GM04504 (cell line): ENCODE measurements around the gene SAPCD2.

Source experiments
- DNase-seq: peaks from one replicate; pipeline ENCODE4 v3.0.0-alpha.2; 2012; ENCODE audit warnings: low read depth

Gene SAPCD2

DNA sequence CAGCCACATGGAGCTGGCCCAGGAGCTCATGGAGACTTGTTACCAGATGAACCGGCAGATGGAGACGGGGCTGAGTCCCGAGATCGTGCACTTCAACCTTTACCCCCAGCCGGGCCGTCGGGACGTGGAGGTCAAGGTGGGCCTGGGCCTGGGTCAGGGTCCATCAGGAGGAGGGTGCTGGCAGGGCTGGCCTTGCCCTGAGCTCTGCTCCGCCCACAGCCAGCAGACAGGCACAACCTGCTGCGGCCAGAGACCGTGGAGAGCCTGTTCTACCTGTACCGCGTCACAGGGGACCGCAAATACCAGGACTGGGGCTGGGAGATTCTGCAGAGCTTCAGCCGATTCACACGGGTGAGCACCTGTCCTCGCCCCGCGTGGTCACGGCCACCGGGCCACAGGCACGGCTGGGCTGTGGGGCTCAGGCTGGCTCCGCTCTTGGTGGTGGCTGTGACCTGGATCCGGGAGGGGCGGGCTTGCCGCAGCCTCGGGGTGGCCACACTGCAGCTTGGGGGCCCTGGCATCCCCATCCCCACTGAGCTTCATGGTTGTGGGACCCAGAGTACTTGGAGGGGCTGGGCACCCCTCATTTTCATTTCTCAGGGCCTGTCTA is 37.1 kb upstream of the SAPCD2 start:
- no peak for DNase-seq

GRCh38 chr9:137106662-137107250 is 36.4 kb upstream of the SAPCD2 start:
- no peak for DNase-seq

DNA sequence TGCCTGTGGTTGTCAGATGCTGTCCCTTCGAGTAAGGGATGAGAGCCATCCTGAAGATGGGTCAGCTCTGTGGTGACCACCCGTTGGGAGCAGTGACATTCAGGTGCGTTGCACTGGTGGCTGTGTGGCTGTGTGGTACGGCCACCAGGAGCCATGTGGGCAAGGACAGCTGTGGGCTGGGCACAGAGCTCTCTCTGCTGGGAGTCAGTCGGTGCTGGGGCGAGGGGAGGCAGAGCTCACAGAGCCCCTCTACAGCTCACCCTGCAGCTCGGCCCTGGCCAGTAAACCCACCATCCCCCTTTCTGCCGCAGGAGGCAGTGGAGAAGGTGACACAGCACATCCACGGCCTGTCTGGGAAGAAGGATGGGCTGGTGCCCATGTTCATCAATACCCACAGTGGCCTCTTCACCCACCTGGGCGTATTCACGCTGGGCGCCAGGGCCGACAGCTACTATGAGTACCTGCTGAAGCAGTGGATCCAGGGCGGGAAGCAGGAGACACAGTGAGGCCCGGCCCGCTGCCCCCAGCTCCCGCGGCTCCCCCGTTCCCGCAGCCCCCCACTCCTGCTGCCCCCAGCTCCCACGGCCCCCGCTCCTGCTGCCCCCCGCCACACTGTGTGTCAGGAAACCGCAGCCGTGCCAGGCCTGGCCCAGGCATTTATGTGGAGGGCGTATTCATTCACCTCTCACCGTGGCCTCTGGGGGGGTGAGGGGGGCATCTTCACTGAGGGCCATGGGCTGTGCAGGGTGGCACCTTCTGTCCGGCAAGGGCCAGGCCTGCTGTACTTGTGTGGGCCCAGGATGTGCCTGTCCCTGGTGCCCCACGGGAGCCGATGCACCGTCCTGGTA is 35.7 kb upstream of the SAPCD2 start:
- DNase-seq: no peak

DNA sequence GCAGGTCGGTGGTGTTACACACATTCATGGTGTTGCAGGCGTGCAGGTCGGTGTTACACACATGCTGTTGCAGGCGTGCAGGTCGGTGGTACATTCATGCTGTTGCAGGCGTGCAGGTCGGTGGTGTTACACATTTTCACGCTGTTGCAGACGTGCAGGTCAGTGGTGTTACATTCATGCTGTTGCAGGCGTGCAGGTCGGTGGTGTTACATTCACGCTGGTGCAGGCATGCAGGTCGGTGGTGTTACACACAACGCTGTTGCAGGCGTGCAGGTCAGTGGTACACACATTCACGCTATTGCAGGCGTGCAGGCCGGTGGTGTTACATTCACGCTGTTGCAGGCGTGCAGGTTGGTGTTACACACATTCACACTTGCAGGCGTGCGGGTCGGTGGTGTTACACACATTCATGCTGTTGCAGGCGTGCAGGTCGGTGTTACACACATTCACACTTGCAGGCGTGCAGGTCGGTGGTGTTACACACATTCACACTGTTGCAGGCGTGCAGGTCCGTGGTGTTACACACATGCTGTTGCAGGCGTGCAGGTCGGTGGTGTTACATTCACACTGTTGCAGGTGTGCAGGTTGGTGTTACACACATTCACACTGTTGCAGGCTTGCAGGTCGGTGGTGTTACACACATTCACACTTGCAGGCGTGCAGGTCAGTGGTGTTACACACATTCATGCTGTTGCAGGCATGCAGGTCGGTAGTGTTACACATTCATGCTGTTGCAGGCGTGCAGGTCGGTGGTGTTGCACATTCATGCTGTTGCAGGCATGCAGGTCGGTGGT is 33.0 kb upstream of the SAPCD2 start:
- no peak for DNase-seq

DNA sequence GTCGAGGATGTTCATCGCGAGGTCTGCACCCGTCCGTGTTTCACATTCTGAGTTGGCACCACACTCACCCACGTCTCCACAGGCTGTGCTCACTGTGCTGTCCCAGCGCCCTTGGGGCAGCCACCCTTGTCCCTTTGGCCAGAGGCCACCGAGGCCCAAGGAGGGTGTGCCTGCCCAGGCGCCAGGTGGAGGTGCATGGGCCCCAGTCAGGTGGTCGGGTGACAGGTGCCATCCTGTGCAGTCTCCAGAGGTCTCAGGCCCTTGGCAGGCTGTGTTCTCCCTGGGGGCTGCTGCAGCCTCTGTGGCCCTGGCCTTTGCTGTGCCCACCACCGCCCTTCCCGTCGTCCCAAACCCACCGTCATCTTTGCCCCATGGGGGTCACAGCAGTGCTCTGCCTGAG is 28.9 kb upstream of the SAPCD2 start:
- DNase-seq: no peak

GRCh38 chr9:137097761-137098462 is 27.6 kb upstream of the SAPCD2 start:
- no peak for DNase-seq

DNA sequence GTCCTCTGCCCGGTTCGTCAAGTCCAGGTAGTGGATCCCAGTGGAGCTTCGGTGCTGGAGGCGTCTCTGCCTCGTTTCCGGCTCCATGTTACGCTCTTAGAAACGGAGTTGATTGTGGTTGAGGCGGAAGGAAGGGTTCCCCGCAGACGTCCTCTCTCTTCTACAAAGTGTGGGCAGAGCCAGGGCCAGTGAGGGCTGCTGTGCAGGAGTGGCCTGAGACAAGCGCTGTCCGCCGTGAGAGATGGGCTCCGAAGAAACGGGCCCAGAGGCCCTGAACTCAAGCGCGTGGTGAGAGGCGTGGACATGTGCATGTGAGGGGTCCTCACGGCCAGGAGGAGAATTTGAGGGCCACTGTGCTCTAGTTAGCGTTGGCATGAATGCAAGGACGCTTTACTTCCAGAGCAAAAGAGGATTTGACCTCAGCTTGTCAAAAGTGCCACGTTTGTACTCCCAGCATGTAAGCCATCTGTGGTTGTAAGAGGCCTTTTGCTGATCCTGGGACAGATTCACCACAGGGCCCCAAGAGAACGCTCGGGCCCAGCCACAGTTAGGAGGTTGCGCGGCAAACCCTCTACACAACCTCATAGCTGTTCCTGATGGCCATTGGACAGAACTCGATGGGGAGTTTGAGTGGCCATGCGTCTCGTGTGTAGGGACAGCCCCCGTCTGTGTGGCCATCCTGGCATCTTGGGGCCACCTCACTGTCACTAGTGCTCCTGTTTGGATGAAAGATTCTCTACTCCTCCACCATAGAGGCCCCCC is 26.6 kb upstream of the SAPCD2 start:
- no peak for DNase-seq

DNA sequence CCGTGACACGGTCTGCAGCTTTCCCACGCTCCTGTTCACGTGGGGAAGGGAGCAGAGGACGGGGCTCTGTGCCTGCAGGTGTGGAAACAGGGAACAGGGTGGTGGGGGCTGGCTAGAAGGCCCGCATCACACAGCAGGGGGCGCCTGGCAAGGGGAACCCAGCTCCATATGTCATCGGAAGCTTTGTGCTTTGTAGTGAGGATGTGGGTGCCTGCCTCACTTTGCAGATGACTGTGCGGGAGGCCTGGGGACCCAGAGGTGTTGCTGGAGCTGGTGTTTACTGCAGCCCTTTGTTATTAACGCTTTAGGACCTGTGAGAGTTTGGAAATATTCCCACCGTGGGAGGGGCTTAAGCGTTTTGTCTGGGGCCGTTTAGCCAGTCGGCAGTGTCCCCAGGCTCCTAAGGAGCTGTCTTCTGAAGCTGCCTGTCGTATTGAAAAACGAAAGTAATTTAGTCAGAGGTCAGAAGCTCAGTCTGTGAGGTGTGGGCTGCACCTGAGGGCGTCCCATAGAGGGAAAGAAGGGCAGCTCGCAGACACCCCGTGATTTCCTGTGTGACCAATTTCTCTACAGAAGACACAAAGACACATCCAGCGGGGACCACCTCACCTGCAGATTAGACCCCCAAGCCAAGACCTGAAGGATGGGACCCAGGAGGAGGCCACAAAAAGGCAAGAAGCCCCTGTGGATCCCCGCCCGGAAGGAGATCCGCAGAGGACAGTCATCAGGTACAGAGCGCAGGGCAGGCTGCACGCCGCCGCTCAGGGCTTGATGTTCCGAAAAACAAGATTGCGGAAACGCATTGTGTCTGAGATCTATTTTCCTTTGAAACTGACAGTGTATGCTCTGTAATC is 25.5 kb upstream of the SAPCD2 start:
- DNase-seq: no peak

GRCh38 chr9:137089232-137089947 is 19.0 kb upstream of the SAPCD2 start:
- DNase-seq: no peak

GRCh38 chr9:137088121-137088520 is 17.8 kb upstream of the SAPCD2 start:
- DNase-seq: no peak

DNA sequence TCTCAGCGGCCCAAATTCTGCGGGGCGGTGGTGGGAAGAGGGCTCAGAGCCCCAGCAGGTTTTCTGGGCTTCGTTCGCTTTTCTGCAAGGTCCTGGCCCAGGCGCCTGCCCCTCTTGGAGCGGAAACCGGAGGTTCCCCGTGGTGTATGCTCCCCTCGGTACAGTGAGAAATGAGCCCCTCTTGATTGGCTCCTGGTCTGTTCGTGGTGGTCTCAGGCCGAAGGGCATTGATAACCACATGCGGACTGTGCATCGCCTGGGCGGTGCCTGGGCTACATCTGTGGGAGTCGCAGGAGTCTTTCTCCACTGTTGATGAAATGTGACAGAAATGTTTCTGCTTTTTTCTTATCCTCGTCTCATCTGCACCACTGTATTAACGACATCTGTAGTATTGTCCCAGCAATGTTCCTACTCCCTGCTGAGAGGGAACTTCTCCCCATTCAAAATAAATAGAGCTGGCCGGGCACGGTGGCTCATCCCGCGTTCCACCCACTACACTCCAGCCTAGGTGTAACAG is 17.1 kb upstream of the SAPCD2 start:
- no peak for DNase-seq

DNA sequence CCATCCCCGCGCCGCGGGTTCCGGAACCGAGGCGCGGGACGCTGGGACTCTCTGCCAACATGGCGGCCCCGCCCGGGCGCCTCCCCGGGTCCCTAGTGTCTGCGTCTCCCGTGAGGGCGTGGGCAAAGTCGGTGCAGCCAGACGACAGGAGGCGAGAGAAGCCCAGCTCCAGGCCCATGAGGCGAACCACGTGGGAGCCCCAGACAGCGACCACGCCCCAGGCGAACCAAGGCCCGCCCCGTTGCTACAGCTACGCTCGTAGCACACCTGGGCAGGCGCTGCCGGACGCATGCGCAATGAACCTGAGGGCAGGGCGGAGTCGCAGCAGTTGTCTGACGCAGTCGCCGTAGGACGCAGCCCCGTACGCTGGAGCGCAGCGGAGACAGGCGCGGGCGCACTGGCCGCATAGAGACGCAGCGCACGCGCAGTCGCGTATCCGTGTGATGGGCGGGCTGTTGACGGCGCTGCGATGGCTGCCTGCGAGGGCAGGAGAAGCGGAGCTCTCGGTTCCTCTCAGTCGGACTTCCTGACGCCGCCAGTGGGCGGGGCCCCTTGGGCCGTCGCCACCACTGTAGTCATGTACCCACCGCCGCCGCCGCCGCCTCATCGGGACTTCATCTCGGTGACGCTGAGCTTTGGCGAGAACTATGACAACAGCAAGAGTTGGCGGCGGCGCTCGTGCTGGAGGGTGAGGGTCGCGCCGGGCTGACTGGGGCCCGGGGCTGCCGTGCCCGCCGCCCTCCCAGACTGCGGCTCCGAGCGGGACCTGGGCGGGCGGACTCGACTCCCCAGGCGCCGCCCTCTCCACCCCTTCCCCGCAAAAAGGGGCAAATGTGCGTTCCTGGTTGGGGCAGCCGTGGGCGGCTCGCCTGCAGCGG is 16.4 kb upstream of the SAPCD2 start, which contains the start of gene MAN1B1:
Gene MAN1B1, plus strand, starts transcription at position 455 of the 878 bp plus-strand sequence. Its CDS starts 15 bp downstream, at position 470.
- peak; percentile 97 for DNase-seq

GRCh38 chr9:137085920-137086530 is 15.7 kb upstream of the SAPCD2 start:
- peak; percentile 32 for DNase-seq

DNA sequence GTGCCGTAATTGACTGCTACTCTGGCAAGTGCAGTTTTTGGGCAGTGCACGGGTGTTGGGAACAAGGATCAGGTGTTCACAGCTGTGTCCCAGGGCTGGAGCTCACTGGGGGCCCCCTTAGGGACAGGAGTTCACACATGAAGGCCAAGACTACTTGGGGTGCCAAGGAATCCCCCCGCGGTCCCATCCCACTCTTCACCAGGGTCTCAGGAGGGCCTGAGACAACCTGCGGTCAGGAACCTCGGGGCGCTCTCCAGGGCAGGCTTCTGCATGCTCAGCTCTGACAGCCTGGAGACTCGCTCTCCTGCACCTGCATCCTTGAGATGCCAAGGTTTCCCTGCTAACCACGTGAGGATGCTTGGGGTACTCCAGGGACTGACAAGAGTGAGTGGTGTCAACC is 14.2 kb upstream of the SAPCD2 start:
- no peak for DNase-seq

- peak; percentile 92 for DNase-seq
Measured at GRCh38 chr9:137083394-137084004, 13.1 kb upstream of the SAPCD2 start.

DNA sequence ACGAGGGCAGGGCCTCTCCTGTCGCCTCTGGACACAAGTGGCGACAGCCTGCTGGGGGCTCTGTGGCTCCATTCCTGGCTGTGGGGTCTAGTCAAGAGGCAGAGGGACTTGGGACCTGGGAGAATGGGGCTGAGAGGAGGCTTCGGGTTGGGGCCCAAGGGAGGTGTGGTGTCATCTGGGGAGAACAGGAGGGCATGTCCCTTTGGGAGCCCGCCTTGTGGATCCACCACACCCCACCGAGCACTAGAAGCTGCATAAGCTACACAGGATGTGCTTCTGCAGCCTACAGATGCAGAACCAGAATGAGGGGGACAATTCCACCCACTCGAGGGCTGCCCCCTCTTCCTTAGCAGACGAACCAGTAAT is 12.6 kb upstream of the SAPCD2 start:
- DNase-seq: no peak

GRCh38 chr9:137082222-137082924 is 12.0 kb upstream of the SAPCD2 start:
- no peak for DNase-seq
